GM13977 (cell line): ENCODE data around the gene SLFNL1.

Experiments
- DNase-seq: peaks from one replicate; pipeline ENCODE4 v3.0.0; 2012; ENCODE audit warnings: low spot score
- in situ Hi-C: fragments of 300-500 bp; cut with MboI; formaldehyde crosslinking; loops from one replicate; pipeline ENCODE4 v1.12.0; 2022; ENCODE audit warnings: low sequenced_read_pairs, low pct_unique_long_range_greater_than_20kb, mixed read lengths, inconsistent platforms; ENCODE audit not compliant: unreplicated experiment
- TF ChIP-seq, protein P1 (sequence below): IDR thresholded peaks from 2 replicates; pipeline ENCODE4 v1.5.1; 2012; ENCODE audit warnings: mild to moderate bottlenecking, control low read depth; ENCODE audit not compliant: insufficient read depth; ENCODE audit errors: extremely low read depth, missing control alignments

SLFNL1 gene

DNA sequence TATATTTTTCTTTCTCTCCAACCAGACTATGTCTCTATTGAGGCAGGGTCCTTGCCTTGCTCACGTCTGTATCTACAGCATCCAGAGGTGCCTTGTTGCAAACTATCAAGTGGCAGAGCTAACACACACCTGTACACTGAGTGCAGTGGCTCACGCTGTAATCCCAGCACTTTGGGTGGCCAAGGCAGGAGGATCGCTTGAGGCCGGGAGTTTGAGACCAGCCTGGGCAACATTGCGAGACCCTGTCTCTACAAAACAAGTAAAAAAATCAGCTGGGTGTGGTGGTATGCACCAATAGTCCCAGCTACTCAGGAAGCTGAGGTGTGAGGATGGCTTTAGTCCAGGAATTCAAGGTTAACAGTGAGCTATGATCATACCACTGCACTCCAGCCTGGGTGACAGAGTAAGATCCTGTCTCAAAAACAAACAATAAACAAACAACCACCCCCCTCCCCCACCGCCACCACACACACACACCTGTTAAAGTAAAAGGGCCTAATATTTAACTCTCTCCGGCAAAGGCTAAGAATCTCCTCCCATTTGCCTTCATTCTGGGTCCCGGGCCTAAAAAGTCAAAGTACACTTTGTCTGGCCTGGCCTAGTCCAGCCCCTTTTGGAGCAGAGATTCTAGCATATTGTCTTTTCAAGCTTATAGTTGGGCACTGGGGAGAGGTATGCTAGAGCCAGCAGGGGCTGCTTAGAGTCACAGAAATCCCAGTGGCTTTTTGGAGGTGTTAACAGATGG is 9.5 kb upstream of the SLFNL1 start:
- in situ Hi-C loops = no loop called here
- no peak for DNase-seq
- TF ChIP-seq, protein P1, sequence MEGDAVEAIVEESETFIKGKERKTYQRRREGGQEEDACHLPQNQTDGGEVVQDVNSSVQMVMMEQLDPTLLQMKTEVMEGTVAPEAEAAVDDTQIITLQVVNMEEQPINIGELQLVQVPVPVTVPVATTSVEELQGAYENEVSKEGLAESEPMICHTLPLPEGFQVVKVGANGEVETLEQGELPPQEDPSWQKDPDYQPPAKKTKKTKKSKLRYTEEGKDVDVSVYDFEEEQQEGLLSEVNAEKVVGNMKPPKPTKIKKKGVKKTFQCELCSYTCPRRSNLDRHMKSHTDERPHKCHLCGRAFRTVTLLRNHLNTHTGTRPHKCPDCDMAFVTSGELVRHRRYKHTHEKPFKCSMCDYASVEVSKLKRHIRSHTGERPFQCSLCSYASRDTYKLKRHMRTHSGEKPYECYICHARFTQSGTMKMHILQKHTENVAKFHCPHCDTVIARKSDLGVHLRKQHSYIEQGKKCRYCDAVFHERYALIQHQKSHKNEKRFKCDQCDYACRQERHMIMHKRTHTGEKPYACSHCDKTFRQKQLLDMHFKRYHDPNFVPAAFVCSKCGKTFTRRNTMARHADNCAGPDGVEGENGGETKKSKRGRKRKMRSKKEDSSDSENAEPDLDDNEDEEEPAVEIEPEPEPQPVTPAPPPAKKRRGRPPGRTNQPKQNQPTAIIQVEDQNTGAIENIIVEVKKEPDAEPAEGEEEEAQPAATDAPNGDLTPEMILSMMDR = no peak

DNA sequence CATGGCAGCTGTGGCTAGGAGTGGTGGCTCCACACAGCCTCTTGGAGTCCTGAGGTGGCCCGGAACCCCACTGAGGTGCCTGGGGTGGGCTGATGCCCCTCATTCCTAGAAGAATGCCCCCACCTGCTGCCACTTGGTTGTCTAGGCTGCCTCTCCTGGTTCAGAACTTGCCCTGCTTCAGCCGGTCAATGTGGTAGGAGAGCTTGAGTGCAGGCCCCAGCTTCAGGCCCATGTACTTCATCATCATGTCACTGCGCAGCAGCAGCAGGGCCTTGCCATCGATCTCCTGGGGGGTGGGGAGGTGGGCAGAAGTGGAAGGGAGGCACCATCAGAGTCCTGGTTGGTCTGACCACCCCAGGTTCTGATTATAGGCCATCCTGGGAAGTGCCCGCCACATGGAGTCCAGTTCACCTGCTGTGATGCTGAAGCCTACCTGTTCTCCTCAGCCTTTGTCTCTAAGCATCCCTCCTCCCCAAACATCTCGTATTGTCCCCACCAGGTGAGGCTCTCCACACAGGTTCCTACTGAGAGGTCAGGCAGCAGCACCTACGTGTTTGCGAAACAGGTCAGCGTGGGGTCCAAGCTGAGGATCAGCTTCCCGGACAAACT is 6.6 kb upstream of the SLFNL1 start:
- DNase-seq = no peak
- in situ Hi-C loops = no loop called here
- TF ChIP-seq, protein P1 = no peak

DNA sequence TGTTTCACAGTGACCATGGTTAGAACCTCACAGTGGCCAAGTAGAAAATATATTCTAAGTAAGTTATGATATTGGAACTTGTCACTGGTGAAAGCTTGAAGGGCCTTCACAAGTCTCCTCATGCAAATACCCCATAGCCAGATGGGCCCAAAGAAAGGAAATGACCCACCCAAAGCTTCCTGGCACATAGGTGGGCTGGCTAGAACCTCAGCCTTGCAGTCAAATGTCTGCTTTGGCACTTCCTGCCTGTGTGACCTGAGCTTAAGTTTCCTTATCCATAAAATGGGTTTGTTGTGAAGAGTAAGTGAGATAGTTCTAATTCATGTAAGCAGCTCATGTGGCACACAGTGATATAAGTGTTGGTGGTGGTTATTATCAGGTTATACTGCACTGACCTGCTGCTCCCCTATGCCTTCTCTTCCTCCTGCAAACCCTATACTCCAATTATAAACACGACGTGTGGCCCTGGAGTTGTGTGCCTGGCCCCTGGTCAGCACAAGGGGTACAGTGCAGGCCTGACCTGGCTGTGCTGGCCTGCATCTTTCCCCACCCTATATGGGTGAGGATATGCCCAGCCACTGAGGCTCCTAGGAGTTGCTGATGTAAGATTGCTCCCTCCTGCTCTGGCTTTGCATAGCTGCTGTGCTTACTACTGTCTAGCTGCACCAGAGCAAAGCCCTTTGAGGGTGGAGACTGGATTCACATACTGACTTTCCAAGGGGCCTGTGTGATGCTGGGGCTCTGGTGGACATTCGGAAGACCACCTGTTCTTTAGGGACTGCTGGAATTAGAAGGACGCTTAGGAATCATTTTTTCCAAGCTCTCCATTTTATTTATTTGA is 4.7 kb upstream of the SLFNL1 start:
- TF ChIP-seq, protein P1 = no peak
- DNase-seq = no peak
- in situ Hi-C loops = no loop called here

DNA sequence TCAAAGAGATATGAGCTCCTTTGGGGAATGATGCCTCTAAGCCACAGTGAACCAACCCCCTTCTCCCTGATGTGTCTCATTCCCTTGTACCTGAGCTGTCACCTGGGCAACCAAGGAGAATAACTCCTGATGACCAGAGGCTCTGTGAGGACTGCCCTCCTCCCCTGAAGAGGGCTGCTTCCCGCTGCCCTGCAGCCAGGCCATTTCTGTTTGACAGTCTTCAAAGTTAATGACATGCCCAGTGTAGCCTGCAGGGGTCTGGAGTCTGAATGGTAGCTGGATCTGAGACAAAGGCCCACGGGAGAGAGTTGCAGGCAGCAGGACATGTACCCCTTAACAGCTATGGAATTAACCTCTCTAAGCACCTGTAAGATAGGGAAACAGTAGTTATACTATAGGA is 3.4 kb upstream of the SLFNL1 start:
- TF ChIP-seq, protein P1 = no peak
- in situ Hi-C loops = no loop called here
- no peak for DNase-seq

DNA sequence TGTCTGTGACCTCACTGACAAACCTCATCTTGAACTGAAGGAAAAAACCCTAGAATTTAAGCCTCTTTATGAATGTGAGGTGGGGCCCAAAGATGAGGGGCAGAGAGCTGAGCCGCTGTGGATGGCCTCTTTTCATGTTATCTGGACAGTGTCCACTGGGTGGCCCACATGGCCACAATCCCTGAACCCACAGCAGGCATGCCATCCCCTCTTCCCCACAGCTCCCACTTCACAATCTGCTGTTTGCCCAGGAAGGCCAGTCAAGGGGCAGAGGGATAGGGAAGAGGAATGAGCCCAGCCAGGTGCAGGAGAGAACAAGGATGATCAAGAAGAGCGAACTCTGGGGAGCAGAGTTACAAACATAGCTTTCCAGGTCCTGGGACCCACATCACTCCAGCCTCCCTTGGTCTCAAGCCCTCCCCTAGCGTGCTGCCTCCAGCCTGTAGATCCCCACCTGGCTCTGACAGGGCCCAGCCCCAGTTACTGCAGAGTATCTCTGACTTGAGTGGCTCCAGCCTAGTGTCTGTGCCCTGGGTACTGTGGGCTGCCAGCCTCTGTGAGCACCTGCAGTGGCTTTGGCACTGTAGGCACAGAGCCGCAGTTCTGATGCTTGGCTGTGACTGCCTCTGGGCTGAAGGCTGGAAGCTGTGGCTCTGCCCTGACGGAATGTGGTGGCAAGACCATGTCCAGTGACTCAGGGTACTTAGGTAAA is 1.9 kb upstream of the SLFNL1 start:
- no peak for DNase-seq
- TF ChIP-seq, protein P1 = peak; percentile 1
- in situ Hi-C loops = no loop called here

DNA sequence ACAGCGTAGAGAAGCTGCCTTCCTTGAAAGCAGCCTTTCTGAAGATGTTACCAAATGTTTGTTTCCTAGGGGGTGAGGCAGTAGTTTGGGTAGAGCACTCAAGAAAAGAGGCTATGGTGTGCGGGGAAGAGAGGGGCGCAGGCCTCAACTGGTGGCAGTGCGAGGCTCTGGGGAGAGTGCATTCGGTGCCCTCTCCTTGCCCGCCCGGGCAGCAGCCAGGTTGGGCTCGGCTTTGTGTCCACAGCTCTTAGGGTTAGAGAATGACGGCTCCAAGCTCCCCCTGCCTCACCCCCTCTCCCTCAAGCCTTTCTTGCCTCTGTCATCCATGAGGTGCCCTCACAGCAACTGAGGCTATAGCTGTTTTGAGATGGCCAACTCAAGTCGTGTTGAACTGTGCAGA is 899 bp upstream of the SLFNL1 start:
- in situ Hi-C loops = no loop called here
- TF ChIP-seq, protein P1 = no peak

More for the DNA sequence above, 899 bp upstream of the SLFNL1 start:
- no peak for DNase-seq
